ENCODE results near the gene RPS27L. TPM values are rescaled to one million over a fixed set of nuclear protein-coding genes. Genes with fewer than 3 reads are reported as not detected.

RPS27L gene
- 45.6 TPM for total RNA-seq

DNA sequence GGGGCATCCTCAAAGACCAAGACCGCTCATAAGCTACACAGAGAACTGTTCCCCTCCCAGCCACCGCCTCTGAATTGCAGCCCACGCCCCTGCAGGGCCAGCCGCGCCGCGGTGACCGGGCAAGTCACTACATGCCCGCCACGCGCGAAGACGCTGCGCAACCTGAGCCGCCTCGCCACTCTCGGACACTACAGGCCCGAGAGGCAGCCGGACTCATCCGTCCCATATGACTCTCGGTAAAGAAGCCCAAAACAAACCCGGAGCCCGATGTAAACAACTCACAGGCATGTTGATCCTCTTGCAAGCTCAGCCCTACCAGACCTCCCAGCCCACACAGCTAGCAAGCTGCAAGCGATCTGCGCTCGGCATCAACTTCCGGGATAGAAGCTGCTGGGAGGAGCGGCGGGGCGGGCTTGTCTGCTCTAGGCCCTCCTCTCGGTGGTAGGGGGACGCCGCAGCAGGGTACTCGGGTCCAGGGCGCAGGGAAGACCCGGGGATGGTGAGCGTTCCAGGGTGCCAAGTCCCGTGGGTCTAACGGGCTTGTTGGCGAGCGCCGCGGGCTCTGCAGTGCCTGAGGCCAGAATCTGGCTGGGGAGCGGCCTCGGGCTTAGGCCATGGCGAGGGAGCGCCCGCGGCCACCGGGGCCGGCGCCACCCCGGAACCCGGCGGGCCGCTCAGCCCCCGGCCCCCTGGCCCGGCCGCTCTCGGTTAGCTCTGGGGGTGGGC lies at the start of gene RPS27L:
Gene RPS27L, minus strand, starts transcription at position 360 of the 726 bp plus-strand sequence. Its CDS starts 72 bp downstream, at position 288.
- peak; percentile 97 for DNase-seq

DNA sequence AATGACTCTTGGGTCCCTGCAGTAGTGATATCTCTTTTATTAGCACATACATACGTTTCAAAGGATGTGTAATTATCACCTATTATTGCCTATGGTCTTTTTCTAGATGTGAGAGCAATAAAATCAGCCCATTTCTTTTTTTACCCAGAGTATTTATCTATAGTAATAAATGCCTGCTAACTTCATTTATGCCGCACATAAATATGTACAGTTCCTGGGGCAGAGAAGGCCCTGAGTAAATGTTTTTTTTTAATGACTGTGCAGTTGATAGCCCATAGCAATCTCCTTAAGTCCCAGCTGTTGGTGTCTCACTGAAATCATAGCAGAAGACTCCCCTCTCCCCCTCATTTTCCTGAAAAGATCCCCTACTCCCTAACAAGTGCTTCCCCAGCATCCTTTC lies 48.8 kb upstream of the RPS27L start:
- DNase-seq, result no peak

DNA sequence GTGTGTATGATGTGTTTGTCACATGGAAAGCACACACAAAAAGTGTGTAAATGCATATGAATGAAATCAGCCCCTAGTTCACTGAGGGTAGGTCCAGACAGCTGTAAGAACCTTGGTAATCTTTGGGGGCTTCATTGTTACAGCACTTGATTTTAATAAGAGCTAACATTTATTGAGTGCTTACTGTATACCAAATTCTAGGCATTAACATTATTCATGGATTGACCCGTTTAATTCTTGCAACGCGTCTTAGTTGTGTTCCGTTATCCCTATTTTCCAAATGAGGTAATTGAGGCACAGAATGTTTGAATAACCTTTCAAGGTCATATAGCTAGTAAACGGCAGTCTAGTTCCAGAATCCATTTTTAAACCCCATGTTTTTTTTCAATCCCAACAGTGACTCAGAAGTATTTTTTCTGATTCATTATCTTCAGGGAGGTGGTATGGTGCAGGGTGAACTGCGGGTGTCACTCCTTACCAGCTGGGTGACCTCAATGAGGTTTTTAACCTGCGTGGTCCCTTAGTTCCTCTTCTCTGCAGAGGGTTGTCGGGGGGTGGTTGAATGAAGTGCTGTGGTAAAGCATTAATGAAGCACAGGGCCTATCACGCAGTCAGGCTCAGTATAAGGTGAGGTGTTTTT lies 46.3 kb upstream of the RPS27L start:
- no peak for DNase-seq

DNA sequence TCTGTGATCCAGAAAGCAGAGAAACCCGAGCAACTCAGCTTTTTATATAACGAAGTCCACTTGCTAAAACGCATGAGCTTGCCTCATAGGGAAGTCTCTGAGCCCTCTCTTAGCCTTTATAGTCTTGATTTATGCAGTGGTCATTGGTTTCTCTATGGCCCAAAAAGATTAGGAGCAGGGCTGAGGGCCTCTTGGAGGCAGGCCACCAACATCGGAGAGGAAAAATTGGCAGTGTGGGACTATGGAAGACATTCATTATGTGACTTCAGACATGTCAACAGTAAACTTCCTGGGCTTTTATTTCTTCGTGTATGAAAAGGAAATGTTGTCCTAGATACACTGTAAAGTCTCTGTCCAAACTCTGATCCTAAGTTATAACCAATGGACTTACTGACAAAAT lies 45.6 kb upstream of the RPS27L start:
- no peak for DNase-seq

DNA sequence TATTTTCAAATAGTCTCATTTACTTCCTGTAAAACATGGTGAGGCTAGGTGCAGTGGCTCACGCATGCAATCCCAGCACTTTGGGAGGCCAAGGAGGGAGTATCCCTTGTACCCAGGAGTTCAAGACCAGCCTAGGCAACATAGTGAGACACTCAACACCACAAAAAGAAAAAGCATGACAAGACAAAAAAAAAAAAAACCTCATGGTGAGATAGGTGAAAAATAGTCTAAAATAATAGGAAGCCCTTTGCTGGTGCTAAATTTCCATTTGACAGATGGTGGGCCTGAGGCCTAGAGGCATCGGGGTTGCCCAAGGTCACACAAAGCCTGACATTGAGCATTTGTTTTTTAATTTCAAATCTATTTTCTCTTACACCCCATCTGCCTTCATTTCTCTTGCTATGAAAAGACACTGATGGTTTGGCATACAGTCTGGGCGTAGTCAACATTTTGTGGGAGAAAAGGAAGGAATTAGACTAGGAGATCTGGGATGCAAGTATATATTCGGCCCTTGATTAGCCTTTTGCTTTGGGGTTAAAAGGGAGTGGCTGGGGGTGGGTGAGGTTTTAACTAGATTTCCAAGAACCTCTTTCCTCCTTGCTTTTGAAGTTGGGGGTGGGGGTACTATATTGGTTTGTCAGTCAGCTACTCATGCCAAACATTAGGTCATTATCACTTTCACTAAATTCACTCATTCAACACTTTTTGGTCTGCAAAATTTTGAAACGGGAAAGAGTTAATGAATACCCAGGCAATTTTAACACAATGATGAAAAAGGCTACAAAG lies 43.4 kb upstream of the RPS27L start:
- no peak for DNase-seq

DNA sequence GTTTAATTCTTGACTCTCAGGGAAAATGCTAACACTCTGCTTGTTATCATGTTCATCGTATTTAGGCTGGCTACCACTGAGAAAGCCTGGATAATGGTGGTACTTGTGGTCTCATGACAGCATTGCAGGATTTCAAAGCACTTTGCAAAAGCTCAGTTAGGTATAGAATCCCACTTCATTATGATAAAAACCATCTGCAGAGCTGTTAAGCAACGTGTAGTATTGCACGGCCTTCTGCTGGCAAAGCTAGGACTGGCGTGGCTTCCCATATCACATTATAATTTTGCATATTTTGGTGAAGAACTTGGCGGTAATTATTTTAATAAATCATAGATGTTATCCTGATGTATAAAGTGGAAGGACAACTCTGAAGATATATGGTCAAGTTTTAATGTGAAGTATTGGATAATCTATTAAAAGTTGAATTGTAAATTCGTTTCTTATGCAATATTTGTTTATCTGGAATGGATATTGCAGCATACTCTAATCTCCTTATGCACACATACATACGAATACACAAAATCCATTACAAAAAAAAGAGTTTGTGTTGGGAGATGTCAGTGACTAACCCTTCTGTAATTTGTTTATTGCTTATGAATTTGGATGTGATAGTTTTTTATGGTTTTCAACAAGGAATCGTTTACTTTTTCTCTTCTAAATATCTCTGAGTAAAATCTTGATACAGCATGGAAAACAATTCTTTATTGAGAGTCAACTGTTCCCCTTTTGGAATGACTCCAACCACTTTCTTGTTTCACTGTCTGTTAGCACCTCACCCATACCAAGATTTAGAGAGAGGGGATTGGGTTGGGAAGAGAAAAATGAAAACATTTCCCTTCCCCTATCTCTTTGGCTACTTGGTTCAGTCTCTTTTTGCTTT lies 41.3 kb upstream of the RPS27L start:
- DNase-seq, result no peak

DNA sequence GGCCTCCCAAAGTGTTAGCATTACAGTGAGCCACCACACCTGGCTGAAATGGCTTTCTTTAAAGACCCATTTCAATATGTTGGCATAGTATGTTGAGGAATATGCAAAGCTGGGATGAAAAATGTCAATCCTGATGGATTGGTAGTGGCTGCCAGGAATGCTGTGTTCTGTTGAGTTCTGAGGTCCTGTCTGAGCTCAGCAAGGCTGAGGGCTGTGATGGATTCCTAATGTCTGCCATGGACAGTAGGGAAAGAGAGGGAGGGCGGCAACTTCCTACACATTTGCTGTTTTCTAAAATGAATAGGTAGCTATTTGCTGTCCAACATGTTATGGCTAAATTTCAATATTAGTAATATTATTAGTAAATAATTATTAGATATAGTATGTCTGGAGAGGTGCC lies 40.3 kb upstream of the RPS27L start:
- DNase-seq, result no peak

DNA sequence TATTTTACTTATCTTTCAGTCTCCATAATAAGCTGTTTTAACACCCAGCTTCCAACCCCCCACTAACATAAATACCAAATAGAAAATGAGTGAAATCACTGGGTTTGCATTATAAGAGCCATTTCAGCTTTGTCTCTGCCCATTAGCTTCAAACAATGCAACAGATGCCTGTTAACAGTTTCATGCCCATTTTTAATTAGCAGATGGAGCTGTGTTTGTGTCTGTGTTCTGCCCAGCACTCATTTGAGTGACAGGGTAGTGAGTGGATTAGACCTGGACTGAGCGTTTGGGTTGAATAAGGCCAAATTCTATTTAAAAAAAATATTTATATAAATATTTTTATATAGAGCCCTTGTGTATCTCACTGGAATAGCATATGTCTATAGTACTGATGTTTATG lies 39.6 kb upstream of the RPS27L start:
- DNase-seq, result no peak

DNA sequence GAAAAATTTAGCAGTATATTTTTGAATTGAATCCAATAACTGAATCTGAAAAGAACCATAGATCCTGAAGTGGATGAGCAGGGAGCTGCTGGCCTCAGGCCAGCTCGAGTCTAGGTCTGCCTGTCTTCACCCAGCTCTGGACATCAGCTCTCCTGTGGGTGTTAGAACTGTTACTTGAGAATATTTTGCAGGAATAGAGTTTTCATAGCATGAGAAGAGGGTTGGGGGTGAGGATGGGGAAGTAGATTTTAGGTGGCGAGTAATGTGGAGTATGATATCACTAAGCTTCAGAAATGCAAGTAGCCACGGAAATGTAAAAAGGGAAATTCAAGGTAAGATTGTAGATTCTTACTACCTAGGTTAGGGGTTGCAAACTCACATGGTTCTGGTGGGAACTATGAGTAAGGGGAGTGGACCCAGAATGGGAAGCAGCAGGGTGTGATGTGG lies 38.3 kb upstream of the RPS27L start:
- no peak for DNase-seq

DNA sequence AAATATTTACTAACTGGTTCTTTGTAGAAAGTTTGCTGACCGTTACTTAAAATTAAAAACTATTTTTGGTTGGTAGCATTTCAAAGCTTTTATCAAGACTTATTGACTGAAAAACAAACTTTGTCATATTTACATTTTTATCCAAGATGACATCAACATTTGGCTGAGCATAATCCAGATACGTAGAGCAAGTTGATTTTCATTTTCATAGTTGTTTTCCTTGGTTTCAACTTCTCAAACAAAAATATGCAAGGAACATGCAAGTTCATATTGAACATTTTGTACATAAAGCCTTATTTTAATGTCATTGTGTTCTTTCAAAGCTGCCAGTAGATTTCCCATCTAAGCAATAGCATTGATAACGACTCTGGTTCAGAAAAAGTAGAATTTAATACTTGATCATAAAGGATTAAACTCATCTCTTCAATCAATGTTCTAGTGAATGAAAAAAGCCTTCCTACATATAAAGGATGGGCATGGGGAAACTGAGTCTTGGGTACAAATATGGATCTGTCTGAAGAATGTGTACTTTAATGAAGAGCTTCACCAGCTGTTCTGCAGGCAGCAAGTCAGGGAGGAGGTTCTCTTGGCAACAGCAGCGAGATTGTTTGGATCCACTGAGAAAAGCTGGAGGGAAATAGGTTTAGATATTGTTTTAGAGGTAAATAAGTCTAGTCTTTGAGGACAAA lies 37.7 kb upstream of the RPS27L start:
- peak; percentile 47 for DNase-seq

DNA sequence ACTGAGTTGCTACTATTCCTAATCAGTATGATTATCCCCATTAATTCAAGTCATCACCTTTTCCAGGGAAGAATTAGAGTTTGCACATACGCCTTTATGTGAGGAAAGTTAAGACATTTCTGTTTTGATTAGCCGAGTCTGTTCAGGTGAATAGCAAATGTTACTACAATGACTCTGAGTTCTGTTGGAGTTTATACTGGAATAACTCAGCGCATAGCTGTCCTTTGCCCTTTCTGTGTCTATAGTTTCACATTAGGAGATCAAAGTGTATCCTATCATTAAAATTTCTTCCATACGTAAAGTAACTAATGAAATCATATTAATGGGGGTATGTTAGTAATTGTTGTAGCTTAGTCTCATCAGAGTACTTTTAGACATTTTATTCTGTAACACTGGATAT lies 37.0 kb upstream of the RPS27L start:
- no peak for DNase-seq

DNA sequence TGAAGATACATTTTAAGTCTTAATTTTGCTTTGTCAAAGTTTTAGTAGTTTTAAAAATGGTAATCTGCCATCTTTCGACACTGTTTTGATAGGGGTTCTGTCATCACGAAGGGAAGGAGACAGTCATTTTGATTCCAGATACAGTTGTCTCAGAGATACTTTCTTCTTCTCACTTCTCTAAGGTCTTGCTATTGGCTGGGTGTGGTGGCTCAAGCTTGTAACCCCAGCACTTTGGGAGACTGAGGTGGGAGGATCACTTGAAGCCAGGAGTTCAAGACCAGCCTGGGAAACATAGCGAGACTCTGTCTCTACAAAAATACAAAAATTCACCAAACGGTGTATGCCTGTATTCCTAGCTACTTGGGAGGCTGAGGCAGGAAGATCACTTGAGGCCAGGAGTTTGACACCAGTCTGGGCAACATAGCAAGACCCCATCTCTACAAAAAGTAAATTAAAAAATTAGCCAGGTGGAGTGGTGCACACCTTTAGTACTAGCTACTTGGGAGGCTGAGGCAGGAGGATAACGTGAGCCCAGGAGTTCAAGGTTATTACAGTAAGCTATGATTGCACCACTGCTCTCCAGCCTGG lies 35.4 kb upstream of the RPS27L start:
- no peak for DNase-seq

DNA sequence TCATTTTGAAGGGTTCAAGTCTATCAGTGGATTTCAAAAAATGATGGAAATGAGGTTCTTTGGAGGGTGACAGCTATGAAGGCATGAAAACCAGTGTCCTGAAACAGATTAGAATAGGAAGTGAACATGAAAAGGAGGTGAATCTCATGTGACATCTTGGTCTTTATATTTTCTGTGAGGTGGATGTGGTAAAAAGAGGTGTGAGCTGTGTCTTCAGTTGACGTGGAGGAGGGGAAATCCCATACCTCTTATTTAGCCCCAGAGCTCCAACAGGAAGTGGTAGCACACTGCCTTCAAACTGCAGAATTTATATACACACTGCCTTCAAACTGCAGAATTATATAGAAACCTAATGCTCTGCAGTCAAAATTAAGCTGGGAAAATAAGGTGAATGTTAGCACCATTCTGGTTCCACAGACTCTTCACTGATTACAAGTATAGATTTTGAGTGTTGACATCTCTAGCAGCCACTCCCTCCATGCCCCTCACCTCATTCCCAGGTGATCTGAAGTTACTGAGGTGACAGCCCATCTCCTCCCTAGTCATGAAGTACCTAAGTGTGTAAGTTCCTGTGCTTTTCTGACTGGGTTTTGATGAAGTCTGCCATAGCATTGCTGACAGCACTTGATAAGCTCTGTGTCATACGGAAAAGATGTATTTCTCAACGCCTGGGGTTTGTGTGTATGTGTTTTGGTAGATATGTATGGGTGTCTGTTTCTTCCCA lies 34.8 kb upstream of the RPS27L start:
- DNase-seq, result no peak

DNA sequence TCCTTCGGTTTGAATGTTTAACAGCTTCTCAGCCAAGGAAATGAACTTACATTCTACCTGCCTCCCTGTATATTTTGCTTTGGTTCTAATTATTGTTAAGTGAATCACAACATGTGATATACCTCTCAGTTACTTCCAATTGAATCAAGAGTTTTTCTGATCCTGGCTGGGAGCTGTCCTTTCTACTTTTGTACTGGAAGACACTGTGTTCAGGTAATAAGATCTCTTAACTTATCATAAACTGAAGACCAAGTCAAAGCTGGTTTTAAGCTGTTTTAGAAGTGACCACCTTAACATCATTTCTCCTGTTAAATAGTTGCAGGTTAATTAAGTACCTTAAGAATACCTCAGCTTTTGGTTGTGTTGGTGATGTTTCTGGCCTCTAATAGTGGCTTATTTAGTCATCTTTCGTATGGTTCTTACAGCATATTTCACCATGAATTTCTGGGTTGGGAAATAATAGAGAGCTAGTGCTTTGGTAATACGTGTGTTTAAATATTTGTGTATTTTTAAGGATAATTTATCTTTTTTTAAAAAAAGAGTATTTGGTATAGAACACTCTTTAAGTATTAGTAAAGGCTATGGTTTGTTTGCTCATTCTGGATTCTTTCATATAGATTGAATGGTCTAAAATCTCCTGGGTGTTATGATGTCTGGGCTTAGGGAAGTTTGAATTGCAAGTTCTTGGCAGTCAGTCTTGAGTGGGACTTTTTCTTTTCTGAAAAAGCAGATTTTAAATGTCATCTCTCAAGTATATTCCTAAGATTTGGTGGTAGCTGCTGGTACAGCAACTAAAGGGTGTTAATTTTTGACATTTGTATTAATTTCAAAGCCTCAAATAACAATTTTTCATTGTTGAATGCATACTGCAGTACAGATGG lies 33.7 kb upstream of the RPS27L start:
- DNase-seq, result no peak

DNA sequence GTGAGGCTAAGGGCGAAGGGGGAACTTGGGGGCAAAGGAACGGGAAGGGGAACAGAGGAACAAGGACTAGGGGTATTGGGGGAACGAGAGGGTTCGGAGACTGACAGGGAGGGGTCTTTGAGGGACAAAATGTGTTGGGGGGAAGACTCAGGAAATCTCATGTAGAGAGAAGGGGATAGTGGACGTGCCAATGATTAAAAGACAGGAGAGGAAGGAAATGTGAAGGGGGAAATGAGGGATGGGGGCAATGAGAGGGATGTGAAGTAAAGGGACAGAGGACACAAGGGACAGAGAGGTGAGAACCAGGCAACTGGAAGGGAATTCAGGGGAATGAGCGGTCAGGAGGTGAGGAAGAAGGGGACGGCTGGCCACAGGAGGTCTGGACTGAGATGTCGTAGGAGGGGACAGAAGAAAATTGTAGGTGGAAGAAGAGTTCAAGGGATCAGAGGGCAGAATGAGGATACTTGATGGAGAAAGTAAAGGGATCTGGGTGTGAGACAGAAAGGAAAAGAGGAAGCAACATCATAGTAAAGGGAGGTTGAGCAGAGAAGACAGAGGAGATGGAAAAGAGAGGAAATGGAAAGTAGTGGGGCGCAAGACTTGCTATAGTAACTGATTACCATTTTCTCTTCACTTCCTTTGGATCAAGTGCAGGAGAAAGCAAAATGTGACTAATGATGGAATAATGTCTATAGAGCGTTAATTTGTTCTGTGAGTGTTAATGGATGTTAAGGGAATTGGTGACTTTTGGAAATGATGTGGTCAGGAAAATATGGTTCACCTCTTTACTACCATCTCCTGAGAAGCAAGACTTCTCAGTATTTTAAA lies 32.9 kb upstream of the RPS27L start:
- no peak for DNase-seq

DNA sequence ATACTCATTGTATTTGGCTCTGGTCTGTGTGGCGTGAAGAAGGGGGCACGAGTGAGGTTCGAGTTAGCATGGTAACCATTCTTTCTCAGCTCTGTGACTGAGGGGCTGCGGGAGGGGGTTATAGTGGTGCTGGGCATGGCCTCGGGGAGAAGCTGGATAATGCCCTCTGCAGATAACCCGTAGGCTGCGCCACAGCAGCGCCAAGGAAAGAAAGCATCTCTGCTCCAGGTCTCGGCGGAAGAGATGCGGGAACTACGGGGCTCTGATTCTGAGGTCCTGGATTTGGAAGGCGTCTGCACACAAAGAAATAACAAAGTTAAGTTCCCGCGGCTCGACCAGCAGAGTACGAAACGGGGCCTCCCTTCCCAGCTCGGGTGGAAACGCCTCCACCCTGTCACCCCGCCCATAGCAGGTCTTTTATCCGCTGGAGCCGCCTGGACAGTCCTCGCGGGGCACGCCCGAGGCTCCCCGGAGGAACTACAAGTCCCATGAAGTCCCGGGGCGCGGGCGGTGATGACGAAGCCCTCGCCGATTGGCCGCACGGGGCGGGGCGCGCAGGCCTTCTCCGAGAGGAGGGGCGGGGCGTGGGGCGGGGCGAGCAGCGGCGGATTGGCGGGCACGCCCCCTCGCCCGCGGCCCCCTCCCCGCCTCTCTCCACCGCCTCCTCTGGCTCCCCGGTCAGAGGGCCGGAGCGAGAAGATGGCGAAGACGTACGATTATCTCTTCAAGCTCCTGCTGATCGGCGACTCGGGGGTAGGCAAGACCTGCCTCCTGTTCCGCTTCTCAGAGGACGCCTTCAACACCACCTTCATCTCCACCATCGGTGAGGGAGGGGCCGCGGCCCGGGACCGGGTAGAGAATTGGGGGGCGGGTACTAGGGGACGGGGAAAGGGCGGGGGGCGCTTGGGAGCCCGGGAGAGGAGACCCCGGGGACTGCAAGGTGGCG lies 31.9 kb upstream of the RPS27L start, which contains the start of gene RAB8B:
Gene RAB8B, plus strand, starts transcription at position 681 of the 946 bp plus-strand sequence. Its CDS starts 19 bp downstream, at position 700.
- peak; percentile 99 for DNase-seq

Measured in tongue (tissue), 2 donors.